Psoas muscle (tissue), 8 donors: ENCODE data around the gene AHCY. TPM values are rescaled to one million over a fixed set of nuclear protein-coding genes. Genes with fewer than 3 reads are reported as not detected.
"Not testable (repeated sequence)": the region's sequence is repeated elsewhere in the genome, so short reads cannot be mapped to it uniquely, and the experiment has no call there.

ENCODE experiments used
- ATAC-seq, 4 donors: fragments of 200-7000 bp; cut with Tn5 transposase; one replicate each; pipeline ENCODE4 v1.9.1; 2020; ENCODE audit warnings: moderate library complexity in 3 of 4, mild to moderate bottlenecking in 2 of 4
- DNase-seq, 2 donors: peaks; one replicate each; pipeline ENCODE4 v3.0.0-alpha.2; 2020
- H3K27ac ChIP-seq: fragments of 200-600 bp; one replicate; pipeline ENCODE4 v1.8.0; 2022
- H3K27me3 ChIP-seq, 3 donors: fragments of 200-600 bp in 1 of 3; one replicate each; pipeline versions ENCODE4 v1.6.1 to v1.8.0; 2013 to 2022; ENCODE audit warnings: low read length in 2 of 3, mild to moderate bottlenecking in 2 of 3, moderate library complexity in 1 of 3; ENCODE audit not compliant: insufficient read depth in 3 of 3
- H3K36me3 ChIP-seq, 2 donors: fragments of 200-600 bp in 1 of 2; one replicate each; pipeline versions ENCODE4 v1.6.1 to v1.8.0; 2013 to 2022; ENCODE audit warnings: low read depth in 1 of 2, mild to moderate bottlenecking in 1 of 2, moderate library complexity in 1 of 2; ENCODE audit not compliant: insufficient read depth in 1 of 2
- H3K4me1 ChIP-seq: fragments of 200-600 bp; one replicate; pipeline ENCODE4 v1.8.0; 2022
- H3K4me3 ChIP-seq: fragments of 200-600 bp; one replicate; pipeline ENCODE4 v1.8.0; 2022; ENCODE audit warnings: mild to moderate bottlenecking
- H3K9me3 ChIP-seq: fragments of 200-600 bp; one replicate; pipeline ENCODE4 v1.8.0; 2022
- CTCF ChIP-seq: fragments of 200-600 bp; IDR thresholded peaks from one replicate; pipeline ENCODE4 v1.8.0; 2022; ENCODE audit warnings: antibody characterized with exemption
- WGBS, 3 donors: extraction: QIAGEN DNeasy Blood & Tissue Kit; methylation state at CpG; one replicate each; pipeline versions ENCODE4 v1.1.6 to v1.1.7; 2013; 5-methylcytosine and 5-hydroxymethylcytosine counted together
- intact Hi-C, 2 donors: fragments of 100-400 bp; cut with DNase I; formaldehyde crosslinking; loops; one replicate each; pipeline versions ENCODE4 v1.11.0 to v1.14.2; 2022
- polyA plus RNA-seq, 3 donors: library from polyadenylated mRNA; stranded (reverse); fragments of 200-250 nt; gene quantifications; one replicate each; pipeline ENCODE4 v1.2.3, GENCODE V29; 2013
- total RNA-seq, 4 donors: library from RNA; stranded (reverse); fragmentation: NEBNext Ultra II Directional in 2 of 4; extraction: Animal tissue kit (Norgen Biotek cat#: 25700) in 2 of 4; gene quantifications; one replicate each; pipeline versions ENCODE4 v1.2.1 to v1.2.4, GENCODE V29; 2021 to 2023
- donor health status: healthy with polysubstance abuse.
- donor health status: DM: no; HTN: no; CAD: no; lungs with moderate emphysema.
- donor health status: Bipolar disorder and iron deficiency.
- donor health status: healthy.
- donor health status: DM: yes; HTN: yes; CAD: no.
- donor health status: DM: no; HTN: no; CAD: no.
- donor health status: DM: no; HTN: no; CAD: no.
- donor health status: DM: yes; HTN: yes; CAD: no.

AHCY gene
- total and polyA plus RNA-seq, 7 donors, result 56.2 to 128 (median 89.6) TPM

- peaks cover 0 to 10% of the 10 kb centered on the region in 2 donors for H3K36me3 ChIP-seq
- no peak overlapping the region for H3K27ac ChIP-seq
- H3K4me1 ChIP-seq, result peaks cover 14% of the 10 kb centered on the region
- H3K9me3 ChIP-seq, result no peaks in the 10 kb centered on the region
- intact Hi-C loops, result no loop called here
- DNase-seq (no peak), ATAC-seq (no peak)
- H3K27me3 ChIP-seq, result no peaks in the 10 kb centered on the region
- 83 to 88% (median 84%) methylated on average over 11 of the region's 11 CpGs for WGBS, 3 donors
- no peak overlapping the region for H3K4me3 ChIP-seq
- TF ChIP-seq CTCF, result no peak
Observed at GRCh38 chr20:34299556-34300255, 3.4 kb downstream of the AHCY start.

GRCh38 chr20:34298294-34298784 is 4.8 kb downstream of the AHCY start:
- H3K27ac ChIP-seq, H3K9me3 ChIP-seq, H3K27me3 ChIP-seq, DNase-seq, ATAC-seq, H3K4me3 ChIP-seq, intact Hi-C loops: not testable (repeated sequence)
- peaks cover 14% of the 10 kb centered on the region for H3K4me1 ChIP-seq
- H3K36me3 ChIP-seq, result peaks cover 0 to 23% of the 10 kb centered on the region in 2 donors
- peak; percentile 3 for TF ChIP-seq CTCF
- 67 to 100% (median 87%) methylated on average over 1 to 7 of the region's 15 CpGs for WGBS, 3 donors

- Histone ChIP-seq H3K27ac (no peak overlapping the region), H3K9me3 (no peaks in the 10 kb centered on the region), H3K36me3 (peaks cover 2 to 42% of the 10 kb centered on the region in 2 donors), H3K4me3 (no peak overlapping the region), H3K27me3 (no peaks in the 10 kb centered on the region), H3K4me1 (peaks cover 7% of the 10 kb centered on the region)
- no peak for TF ChIP-seq CTCF
- 77 to 81% (median 79%) methylated on average over 3 of the region's 3 CpGs for WGBS, 3 donors
- ATAC-seq (no peak), DNase-seq (no peak)
- intact Hi-C loops, result no loop called here
Observed at GRCh38 chr20:34296468-34296867, 6.7 kb downstream of the AHCY start.

- Histone ChIP-seq H3K36me3 (peaks cover 5 to 54% of the 10 kb centered on the region in 2 donors), H3K27me3 (no peaks in the 10 kb centered on the region), H3K27ac (no peak overlapping the region), H3K9me3 (no peaks in the 10 kb centered on the region), H3K4me3 (no peak overlapping the region), H3K4me1 (no peaks in the 10 kb centered on the region)
- ATAC-seq, result no peak
- no peak for DNase-seq
- 91 to 95% (median 94%) methylated on average over 24 of the region's 24 CpGs for whole genome bisulfite sequencing, 3 donors
- intact Hi-C loops, result no loop called here
- no peak for TF ChIP-seq CTCF
Observed at GRCh38 chr20:34295284-34295683, 7.9 kb downstream of the AHCY start.

- Histone ChIP-seq H3K36me3 (peaks cover 5 to 61% of the 10 kb centered on the region in 2 donors), H3K4me3 (no peak overlapping the region), H3K4me1 (no peaks in the 10 kb centered on the region), H3K27ac (no peak overlapping the region), H3K9me3 (no peaks in the 10 kb centered on the region), H3K27me3 (no peaks in the 10 kb centered on the region)
- 90 to 94% (median 92%) methylated on average over 7 of the region's 7 CpGs for WGBS, 3 donors
- intact Hi-C loops, result no loop called here
- no peak for TF ChIP-seq CTCF
- ATAC-seq (no peak), DNase-seq (no peak)
Observed at GRCh38 chr20:34294563-34294962, 8.6 kb downstream of the AHCY start.
